ENCODE results near the gene RBL2.

The RBL2 gene

DNA sequence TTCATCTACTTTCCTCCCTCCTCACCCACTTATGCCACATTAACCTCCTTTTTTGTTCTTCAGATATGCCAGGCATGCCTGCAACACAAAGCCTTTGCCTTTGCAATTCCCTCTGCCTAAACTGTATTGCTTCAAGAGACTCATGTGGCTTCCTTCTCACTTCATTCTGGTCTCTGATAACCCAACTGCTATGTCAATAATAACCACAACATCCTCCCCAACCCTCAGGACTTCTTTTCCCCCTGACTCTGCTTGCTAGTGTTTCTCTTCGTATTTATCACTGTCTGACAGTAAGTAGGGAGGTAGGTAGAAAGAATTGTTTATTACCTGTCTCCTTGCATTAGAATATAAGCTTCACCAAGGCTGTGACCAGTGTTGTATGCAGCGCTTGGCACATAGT, 22.4 kb downstream of the RBL2 start:
- DNase-seq: no peak

DNA sequence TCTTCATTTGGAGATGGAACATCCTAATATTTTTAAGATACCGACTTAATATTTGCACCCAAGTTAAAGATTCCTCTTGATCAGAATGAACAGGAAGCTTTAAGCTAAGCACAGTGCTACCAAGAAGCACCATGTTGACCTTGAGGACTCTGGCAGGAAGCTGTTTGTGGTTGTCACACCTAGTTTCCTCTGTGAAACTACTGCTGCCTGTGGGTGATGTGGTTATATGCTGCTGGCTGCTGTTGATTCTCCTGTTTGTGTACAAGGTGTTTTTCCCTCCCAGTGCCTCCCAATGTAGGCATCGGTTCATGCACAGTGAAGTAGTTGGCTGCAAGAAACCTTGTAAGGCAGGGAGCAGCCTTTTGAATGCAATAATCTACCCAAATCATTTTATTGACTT, 23.4 kb downstream of the RBL2 start:
- no peak for DNase-seq

DNA sequence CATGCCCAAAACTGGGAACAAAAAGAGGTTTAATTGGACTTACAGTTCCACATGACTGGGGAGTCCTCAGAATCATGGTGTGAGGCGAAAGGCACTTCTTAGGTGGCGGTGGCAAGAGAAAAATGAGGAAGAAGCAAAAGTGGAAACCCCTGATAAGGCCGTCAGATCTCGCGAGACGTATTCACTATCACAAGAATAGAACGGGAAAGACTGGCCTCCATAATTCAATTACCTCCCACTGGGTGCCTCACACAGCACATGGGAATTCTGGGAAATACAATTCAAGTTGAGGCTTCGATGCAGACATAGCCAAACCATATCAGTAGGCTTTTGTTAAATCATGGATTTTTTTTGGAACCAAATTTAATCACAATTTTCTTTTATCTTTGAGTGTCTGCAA, 24.4 kb downstream of the RBL2 start:
- no peak for DNase-seq

DNA sequence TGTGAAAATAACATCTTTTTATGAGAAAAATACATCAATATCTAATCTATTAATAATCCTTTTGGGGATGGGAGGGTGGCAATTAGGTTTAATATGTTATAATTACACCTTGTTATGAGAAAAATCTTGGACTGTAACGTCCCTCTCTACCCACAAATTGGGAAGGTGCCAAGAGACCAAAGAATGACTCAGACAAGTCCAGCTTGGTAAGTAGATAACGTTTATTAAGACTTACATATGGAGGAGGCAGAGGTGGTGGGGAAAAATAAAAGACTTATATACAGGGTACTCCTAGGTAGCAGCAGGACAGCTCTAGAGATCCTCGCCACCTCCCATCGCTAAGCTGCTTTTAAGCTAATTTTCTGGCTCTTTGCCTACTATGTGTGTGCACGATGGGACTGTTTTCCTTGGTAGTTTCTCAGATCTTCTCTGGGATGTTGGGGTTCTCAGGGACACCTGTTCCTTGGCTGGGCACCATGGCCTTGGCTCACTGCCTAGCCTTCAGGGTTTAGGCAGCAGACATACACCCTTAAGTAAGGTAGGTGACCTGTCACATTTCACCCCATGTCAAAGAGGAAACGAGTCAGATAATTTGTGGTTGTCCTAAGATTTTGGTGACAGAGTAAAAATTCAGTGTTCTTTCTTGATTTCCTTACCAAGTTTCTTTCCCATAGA, 31.5 kb downstream of the RBL2 start:
- no peak for DNase-seq

DNA sequence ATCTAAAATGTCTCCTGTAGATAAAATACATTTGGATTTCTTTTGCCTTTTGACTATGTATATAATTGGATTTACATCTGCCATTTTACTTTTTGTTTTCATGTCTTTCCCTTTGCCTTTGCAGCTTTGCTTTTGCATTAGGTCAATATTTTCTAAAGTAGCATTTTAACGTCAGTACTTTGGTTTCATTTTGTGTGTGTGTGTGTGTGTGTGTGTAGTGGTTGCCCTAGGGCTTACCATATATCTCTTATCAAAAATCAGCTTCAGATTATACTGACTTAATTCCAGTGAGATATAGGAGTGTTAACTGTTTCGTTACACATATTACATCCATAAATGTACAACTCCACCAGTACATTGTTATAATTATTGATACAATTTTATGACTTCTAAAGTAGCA, 42.6 kb downstream of the RBL2 start:
- no peak for DNase-seq

DNA sequence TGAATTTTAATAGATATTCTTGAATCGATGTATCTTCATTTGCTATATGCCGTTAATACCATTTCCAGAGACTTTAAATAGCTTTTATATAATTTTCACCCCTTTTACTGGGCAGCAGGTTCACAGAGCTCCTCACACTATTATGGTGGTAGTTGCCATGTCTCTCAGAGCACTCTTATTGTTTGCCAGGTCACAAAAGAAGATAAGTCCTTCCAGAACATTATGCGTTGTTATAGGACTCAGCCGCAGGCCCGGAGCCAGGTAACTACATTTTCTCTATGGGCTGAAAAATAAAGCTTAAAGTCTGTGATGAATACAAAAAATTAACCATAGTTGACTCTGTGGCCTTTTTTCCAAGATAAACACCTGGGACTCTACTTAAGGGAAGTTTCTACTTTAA, 44.7 kb downstream of the RBL2 start:
- no peak for DNase-seq

DNA sequence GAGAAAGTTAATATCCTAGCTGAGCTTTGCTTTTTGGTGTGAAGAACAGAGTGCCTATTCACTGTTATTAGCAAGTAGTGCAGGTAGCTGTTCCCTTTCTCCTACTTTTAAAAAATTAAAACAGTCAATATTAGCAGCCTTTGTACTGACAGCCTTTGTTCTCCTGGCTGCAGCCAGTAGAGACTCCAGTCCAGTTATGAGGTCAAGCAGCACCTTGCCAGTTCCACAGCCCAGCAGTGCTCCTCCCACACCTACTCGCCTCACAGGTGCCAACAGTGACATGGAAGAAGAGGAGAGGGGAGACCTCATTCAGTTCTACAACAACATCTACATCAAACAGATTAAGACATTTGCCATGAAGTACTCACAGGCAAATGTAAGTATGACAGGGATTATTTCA, 46.1 kb downstream of the RBL2 start:
- DNase-seq: no peak

DNA sequence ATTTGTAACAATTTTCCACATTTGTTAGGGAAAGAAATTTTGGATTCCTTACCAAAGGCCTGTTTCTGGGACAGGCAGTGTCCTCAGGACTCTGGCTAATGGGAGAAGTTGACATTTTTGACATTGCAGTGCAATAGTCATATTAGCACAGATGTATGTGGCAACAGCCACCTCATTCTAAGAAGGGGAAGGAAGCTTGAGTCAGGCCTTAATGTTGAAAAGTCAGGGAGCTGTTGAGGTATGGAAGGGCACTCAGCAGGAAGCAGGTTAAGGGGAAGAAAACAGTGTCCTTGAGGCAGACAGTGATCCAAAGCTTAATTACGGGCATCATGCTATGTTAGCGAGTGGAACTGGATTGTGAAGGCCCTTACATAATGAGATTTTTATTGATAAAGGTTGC, 47.9 kb downstream of the RBL2 start:
- DNase-seq: no peak

DNA sequence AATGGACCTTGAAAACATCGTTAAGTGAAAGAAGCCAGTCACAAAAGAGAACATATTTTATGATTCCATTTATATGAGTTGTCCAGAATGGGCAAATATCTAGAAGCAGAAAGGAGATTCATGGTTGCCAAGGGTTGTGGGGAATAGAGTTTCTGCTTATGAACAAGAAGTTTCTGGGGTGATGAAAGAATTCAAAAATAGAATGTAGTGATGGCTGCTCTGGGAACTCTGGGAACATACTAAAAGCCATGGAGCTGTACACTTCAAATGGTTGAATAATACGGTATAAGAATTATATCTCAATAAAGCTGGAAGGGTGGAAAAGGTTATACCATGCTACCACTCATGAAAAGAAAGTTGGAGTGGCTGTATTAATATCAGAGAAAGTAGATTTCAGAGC, 50.3 kb downstream of the RBL2 start:
- DNase-seq: no peak

DNA sequence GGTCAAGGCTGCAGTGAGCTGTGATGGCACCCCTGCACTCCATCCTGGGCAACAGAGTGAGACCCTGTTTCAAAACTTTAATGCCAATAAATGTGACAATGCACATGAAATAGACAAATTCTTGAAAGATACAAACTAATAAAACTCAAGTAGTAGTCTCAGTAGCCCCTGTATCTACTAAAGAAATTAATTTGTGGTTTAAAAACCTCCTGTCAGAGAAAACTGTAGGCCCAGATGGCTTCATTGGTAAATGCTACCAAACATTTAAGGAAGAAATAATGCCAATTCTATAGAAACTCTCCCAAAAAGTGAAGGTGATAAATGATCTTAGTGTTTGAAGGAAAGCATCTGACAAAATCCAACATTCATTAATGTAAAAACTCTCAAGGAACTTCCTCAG, 52.0 kb downstream of the RBL2 start:
- DNase-seq: no peak

DNA sequence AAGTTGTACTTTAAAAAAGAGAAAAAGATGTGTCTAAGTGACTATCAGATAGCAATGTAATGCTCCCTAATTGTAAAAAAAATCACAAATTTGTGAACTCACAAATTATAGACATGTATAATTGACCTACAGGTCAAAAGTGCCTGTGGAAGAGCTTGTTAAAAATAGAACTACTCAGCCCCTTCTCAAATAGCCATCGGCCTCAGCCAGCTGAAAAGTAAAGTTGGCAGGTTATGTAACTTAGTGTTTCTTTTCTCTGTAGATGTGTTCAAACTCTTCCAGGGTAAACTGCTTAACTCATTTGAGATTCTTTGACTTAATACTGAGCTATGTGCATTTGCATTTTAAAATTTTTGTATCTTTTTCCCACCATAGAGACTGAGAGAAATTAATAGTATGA, 55.5 kb downstream of the RBL2 start:
- DNase-seq: no peak

DNA sequence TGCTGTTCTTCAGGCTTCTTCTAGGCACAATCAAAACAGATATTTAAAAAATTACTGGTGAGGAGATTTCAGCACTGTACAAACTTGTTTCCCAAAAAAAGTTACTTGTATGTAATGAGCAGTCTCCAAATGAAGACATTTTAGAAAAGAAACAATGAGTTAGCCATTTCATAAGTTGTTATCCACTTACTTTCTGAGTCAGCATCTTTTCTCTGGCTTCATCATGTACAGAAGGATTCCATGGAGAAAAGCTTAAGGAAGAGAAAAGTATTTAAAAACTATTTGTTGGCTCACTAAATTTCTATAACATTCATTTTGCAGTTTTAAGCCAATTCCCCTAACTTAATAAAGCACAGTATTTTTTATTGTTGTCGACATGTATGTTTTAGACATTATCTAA, 58.2 kb downstream of the RBL2 start:
- DNase-seq: no peak

DNA sequence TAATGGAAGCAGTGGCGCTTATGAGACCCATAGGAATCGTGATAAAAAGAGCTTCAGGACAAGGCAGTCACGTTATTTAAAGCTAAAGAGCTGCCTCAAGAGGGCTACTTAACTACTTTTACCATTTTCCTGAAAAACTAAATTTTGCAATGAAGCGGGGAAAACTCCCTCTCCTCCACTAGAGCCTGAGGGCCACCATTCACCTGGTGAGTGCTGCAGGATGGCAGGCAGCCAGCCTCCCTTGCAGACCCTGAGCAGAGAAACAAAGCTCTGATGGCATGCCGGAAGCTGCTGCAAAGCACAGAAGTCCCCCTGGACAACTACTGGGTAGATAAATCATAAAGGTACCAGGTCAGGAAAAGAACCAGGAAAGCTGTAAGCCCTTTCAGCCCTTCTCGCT, 60.4 kb downstream of the RBL2 start:
- no peak for DNase-seq

DNA sequence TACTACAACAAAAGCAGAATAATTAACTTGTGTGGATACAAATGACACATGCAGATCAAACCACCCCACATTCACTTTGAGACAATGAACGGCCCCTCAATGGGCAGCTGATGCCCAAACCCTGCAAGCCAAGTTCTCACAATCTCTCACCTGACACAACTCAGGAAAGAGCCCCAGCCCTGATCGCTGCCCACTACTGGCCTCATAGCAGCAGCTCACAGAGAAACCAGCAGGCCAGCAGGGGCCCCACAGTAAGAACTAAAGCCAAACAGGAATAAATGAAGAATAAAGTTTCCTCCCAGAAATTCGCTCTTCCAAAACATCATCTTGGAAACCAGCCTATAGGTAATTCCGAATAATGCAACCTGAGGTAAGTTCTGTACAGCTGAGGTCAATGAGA, 61.1 kb downstream of the RBL2 start:
- DNase-seq: no peak

DNA sequence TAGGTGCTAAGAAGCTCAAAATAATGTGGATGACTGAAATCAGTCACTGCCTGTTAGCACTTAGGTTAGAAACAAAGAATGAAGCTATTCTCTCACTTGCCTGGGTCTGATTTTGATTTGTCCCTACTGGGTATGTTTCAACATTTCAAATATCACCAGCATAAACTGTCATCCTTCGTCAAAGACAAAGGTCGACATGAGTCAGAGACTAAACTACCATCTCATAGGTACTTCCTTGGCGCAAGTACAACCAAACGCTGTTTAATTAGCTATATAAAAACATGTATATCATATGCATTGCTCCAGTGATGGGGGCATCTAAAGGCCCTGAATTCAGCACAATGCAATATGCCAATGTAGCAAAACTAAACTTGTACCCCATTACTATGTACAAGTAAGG, 64.7 kb downstream of the RBL2 start:
- DNase-seq: no peak

DNA sequence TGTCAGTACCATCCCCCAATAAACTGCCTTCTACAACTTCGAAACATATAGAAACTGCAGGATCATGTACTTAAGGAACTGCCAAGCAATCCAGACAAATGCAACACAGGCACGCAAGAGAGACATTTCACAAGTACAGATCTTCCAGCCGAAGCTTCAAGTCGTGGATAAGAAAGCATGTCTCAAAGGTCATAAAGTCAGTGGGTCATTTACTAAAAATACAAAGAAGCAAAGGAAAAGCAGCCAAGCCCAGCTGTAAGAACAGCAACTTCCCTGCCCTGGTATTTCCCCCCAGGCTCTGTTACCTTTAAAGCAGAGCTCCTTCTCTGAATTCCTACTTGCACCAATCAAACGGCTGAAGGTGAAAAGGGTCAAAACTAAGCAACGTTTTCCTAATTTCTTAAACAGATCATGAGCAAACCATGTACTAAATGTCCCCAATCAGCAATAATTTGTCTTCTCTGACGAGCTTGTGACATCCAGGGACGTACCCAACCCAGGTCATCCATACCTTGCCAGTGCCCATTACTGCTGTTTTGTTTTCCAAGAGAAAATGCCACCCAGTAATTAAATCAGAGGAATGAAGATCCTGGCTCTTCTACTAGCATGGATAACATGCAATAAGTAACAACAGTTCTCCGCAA, 67.1 kb downstream of the RBL2 start:
- no peak for DNase-seq

DNA sequence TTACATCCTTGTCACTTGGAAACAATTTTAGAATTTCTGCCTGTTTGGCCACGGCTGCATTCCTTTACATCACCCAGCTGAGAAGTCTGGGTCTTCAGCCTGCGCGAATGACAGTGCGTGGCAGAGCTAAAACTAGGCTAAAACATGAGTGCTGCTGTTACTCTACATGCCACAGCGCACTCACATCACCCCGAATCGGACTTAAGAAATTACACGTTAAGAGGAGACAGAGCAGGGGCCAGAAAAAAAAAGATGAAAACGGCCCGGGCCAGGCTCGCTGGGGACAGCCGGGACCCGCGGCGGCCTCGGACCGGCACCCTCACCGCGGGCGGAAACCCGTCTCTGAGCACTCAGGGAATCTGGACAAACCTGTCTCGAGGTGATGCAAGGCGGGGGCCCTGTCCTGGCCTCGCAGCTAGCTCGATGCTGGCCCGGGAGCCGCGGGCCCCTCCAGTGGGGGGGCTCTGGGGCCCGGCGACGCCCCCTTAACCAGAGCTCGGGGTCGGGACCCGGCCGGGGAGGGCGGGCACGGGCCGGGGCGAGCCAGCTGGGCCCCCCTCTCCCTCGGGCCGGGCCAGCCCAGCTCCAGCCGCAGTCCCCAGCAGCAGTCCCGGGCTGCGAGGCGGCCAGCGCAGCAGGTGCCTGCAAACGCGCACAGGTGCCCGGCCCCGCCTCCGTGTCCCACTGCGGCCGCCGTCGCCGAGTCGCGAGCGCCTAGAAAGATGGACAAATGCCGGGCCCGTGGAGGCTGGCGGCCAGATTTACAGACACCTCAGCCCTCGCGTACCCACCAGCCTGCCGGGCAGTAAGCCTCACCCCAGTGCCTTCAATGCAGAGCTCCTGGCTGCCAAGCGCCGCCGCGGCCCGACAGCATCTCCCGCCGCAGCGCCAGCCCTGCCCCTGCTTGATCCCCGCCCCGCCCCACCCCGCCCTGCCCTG, 68.3 kb downstream of the RBL2 start, which contains the start of gene AKTIP:
AKTIP (minus strand) TSS at position 879 of the 939 bp plus-strand sequence. CDS start 2,950 bp downstream, outside the sequence.
- DNase-seq: peak in 1 of 2 donors; percentile 78

DNA sequence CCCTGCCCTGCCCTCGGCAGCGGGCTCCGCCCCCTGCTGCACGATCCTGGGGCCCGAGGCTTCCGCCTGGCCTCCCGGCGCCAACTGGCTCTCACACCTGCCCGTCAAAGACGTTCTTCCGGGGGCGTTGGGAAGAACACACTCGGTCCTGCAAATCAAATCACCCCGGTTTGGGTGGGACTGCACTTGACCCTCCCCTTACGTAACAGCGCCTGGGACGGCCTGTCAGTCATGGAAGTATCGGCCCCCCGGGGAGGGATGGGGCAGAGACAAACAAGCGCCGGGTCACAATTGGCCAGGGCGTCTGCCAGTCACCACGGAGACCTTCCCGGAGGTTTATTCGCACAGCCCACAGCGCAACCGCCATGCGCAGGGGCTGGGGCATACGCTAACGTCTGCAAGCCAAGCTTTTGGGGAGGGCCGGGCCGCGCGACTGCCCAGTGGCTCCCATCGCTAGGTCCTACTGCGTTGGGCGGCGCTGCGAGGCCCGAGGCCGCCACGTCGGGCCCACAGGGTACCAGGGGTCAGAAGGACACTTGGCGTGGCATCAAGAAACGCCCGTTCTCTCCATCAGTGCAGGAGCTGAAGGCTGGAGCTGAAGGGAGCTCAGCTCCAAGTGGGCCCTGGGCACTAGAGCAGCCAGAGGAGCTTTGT, 69.1 kb downstream of the RBL2 start:
- DNase-seq: peak; percentile 100

DNA sequence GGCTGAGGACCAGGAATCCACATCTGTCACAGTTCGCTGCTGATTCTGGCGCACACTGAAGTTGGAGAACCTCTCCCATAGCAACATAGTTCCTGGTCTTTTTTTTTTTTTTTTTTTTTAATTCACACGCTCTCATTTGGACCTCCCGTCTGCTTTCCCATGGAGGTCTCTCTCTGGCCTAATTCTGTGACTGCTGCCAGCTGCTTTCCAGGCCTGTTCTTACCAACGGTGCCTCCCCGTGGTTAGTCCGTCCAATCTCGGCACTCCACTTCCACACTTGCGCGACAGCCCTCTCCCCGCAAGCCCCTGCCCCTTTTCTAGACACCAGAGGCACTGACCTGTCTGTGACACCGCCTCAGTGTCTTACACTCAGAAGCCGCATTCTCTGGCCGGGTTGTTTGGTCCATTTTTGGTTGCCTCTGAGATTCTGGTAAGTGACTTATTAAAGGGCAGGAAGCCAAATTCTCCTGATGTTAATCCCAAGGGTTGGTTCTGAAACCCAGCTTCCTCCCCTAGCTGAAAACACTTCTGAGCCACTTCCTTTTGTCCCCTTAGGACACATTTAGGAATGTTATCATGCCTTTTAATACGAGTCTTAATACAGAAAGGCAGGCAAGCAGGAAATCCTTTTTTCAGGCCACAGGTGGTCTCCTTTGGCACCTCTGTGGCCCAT, 69.9 kb downstream of the RBL2 start:
- peak; percentile 25 to 51 for DNase-seq

DNA sequence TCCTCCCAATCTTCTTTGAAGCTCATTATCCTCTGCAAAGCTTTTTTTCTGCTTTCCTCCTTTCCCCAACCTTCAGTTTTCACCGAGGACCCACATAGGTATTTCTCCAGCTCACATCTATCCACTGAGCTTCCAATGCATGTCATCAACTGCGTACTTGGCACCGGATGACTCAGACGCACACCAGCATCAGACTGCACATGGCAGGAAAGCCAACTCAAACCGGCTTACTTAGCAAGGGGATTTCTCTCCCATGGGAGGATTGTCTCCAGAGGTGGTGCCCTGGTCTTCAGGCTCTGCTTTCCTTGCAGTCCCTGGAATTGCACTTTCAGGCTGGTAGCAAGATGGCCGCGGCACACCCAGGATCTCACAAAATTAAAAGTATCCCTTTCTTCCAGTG, 70.4 kb downstream of the RBL2 start:
- DNase-seq: no peak

DNA sequence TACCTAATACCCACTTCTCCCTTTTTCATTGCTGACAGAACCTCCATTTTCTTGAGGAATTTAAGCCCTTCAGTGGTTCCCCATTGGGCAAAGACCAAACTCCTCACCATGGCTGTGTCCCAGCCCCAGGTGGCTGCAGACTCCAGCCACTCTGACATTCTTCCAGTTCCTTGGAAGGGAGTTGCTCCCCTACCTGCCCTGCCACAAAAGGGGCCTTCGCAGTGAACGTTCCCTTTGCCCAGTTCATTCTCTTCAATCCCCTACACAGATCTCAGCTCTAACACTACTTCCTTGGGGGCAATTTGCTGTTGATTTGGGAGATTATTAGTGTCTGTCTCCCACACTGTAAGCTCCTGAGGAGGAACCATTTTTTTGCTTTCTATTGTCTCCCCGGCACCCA, 72.0 kb downstream of the RBL2 start:
- no peak for DNase-seq

DNA sequence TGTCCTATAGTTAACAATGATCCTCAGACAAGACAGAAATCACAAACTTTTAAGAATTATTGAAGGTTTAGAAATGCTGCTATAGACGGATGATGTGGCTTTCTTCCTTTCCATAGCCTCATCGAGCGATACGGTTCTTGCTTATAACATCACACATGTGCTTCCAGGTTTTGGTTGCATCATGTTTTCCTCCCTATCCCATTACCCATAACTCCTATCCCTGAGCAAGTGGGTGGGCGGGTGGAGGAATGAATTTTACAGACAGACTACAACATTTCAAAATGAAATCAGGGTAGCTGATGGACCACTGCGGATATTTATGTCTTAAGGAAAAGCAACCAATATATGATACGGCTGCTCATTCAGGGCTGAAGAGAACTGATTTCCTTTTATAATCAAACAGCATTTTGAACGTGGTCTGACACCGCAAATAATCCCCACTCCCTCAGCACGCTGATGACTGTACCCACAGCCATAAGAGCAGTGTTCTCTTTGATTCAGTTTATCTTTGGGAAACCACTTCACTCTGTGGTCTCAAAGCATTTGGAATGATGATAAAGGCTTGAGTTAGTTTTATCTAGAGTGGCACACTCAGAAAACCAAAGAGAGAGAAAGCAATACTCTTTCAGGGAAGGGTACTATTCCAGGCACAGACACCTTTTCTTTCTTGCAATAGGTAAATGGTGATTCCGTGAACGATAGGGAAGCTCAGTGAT, 73.4 kb downstream of the RBL2 start:
- DNase-seq: no peak

Data from hippocampal formation (tissue), 2 donors.